Glutamatergic neuron (in vitro differentiated cells): ENCODE data around the gene NCK2. TPM values are rescaled to one million over a fixed set of nuclear protein-coding genes. Genes with fewer than 3 reads are reported as not detected.

Experiments
- DNase-seq: peaks from one replicate; pipeline ENCODE4 v3.0.0; 2022
- H3K27ac Mint-ChIP-seq: one replicate; pipeline ENCODE4 v1.8.0; 2020; ENCODE audit warnings: mild to moderate bottlenecking, mixed read lengths, inconsistent platforms; ENCODE audit not compliant: unreplicated experiment
- H3K27me3 Mint-ChIP-seq: one replicate; pipeline ENCODE4 v1.8.0; 2020; ENCODE audit warnings: mild to moderate bottlenecking, moderate library complexity, mixed read lengths, inconsistent platforms; ENCODE audit not compliant: unreplicated experiment
- H3K36me3 Mint-ChIP-seq: one replicate; pipeline ENCODE4 v1.8.0; 2020; ENCODE audit warnings: mild to moderate bottlenecking, mixed read lengths, inconsistent platforms; ENCODE audit not compliant: unreplicated experiment
- H3K4me1 Mint-ChIP-seq: one replicate; pipeline ENCODE4 v1.8.0; 2020; ENCODE audit warnings: mild to moderate bottlenecking, low read depth, mixed read lengths, inconsistent platforms; ENCODE audit not compliant: unreplicated experiment
- H3K4me3 Mint-ChIP-seq: one replicate; pipeline ENCODE4 v1.8.0; 2020; ENCODE audit warnings: mild to moderate bottlenecking, mixed read lengths, inconsistent platforms; ENCODE audit not compliant: unreplicated experiment
- H3K9me3 Mint-ChIP-seq: one replicate; pipeline ENCODE4 v1.8.0; 2020; ENCODE audit warnings: mild to moderate bottlenecking, moderate library complexity, mixed read lengths, inconsistent platforms; ENCODE audit not compliant: unreplicated experiment
- total RNA-seq: library from RNA; stranded (reverse); fragmentation: NEBNext Ultra II Directional; extraction: Animal tissue kit (Norgen Biotek cat#: 25700); gene quantifications from one replicate; pipeline ENCODE4 v1.2.1, GENCODE V29; 2021; ENCODE audit not compliant: unreplicated experiment
- TF ChIP-seq, protein P1 (sequence below): fragments of 200-600 bp; sonication (generic); IDR thresholded peaks from one replicate; pipeline ENCODE4 v1.5.0; 2021; ENCODE audit not compliant: partially characterized antibody, unreplicated experiment

Gene NCK2
- total RNA-seq, 1 donor from 2014 or later, result 82.4 TPM

DNA sequence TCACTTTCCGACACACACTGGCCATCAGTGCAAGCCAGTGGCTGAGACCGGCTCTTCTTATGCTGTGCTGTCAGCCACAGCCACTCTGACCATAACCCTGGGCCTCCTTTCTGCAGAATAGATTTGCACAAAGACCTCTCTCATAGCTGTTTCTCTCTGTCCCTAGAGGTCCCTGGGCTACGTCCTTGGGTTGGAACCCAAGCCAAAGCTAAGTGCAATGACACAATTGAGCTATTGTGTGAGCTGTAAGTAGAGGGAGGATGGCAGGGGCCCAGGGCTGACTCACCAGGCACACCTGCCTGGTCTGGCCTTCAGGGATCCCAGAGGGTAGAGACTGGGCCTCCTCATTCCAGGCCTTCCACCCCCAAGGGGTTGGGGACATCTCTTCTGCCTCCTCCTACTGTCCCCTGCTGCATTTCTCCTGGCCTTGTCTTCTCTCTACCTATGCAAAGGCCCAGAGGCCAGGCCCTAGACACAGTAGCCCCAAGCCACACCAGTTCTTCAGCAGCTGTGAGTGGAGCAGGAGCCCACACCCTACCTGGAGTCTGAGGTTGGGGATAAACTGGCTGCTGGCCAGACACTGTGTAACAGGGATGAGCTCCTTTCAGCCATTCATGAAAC lies 174.6 kb downstream of the NCK2 start:
- peaks cover 8% of the 10 kb centered on the region for H3K9me3 Mint-ChIP-seq
- peaks cover 4% of the 10 kb centered on the region for H3K27me3 Mint-ChIP-seq
- TF ChIP-seq, protein P1, sequence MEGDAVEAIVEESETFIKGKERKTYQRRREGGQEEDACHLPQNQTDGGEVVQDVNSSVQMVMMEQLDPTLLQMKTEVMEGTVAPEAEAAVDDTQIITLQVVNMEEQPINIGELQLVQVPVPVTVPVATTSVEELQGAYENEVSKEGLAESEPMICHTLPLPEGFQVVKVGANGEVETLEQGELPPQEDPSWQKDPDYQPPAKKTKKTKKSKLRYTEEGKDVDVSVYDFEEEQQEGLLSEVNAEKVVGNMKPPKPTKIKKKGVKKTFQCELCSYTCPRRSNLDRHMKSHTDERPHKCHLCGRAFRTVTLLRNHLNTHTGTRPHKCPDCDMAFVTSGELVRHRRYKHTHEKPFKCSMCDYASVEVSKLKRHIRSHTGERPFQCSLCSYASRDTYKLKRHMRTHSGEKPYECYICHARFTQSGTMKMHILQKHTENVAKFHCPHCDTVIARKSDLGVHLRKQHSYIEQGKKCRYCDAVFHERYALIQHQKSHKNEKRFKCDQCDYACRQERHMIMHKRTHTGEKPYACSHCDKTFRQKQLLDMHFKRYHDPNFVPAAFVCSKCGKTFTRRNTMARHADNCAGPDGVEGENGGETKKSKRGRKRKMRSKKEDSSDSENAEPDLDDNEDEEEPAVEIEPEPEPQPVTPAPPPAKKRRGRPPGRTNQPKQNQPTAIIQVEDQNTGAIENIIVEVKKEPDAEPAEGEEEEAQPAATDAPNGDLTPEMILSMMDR, result no peak
- peaks cover 4% of the 10 kb centered on the region for H3K4me1 Mint-ChIP-seq
- no peak for DNase-seq
- H3K4me3 Mint-ChIP-seq, result no peak overlapping the region
- H3K27ac Mint-ChIP-seq, result no peak overlapping the region
- H3K36me3 Mint-ChIP-seq, result peaks cover 19% of the 10 kb centered on the region

DNA sequence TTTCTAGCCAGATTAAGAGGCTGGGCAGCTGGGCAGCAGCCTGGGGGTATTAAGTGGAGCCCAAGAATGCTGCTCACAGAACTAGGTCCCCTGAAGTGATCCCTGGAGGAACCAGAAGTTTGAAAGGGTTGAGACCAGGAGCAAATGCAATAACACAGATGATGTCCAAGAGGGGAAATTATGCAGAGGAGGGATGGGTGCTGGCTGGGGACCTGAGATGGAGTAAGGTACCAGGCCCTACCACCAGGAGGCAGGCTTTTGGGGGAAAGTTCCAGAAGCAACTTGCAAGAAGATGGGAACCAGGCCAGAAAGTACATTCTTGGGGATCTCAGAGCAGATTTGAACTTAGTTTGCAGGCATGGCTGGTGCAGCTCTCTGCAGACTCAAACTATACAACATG lies 175.1 kb downstream of the NCK2 start:
- H3K27me3 Mint-ChIP-seq, result peaks cover 4% of the 10 kb centered on the region
- H3K27ac Mint-ChIP-seq, result no peak overlapping the region
- DNase-seq, result peak; percentile 28
- peaks cover 8% of the 10 kb centered on the region for H3K9me3 Mint-ChIP-seq
- TF ChIP-seq, protein P1, result peak; percentile 61
- no peak overlapping the region for H3K4me3 Mint-ChIP-seq
- H3K4me1 Mint-ChIP-seq, result peaks cover 9% of the 10 kb centered on the region
- H3K36me3 Mint-ChIP-seq, result peaks cover 16% of the 10 kb centered on the region

DNA sequence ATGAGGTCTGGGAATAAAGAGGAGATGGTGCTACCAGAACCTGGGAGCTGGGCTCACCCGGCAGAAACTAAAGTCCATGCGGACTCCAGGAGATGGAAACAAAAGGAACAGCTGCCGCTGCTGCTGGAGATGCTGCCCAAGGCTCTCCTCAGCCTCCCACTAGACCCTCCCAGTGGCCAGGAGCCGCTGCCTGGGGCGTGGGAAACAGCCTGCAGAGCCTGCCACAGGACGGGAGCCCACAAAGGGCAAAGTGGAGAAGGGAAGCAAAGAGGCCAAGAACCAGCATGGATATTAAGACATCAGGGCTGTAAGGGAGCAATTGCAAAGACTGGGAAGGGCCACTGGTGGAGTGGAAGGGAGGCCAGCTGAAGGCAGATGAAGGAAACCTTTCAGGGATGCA lies 179.6 kb downstream of the NCK2 start:
- Mint-ChIP-seq H3K27me3 (no peaks in the 10 kb centered on the region), H3K4me3 (peak overlapping the region; percentile 25), H3K36me3 (peaks cover 11% of the 10 kb centered on the region), H3K4me1 (peaks cover 16% of the 10 kb centered on the region), H3K9me3 (no peaks in the 10 kb centered on the region), H3K27ac (peak overlapping the region; percentile 28)
- TF ChIP-seq, protein P1, result no peak
- no peak for DNase-seq

DNA sequence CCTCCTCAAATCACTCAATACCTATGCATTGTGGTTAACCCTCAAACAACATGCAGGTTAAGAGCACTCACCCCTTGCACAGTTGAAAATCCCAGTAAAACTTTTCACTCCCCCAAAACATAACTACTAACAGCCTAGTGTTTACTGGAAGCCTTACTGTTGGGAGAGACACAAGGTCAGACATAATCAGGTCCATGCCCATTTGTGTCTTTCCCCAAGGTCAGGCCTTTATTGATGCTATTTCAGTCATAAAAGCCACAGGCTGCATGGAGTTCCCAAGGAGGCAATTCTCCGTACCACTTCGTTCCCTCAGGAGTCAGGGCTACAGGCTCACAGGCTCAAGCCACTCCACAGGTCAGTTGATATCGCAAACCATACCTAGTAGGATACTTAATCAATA lies 180.2 kb downstream of the NCK2 start:
- Mint-ChIP-seq H3K36me3 (peaks cover 11% of the 10 kb centered on the region), H3K9me3 (peaks cover 2% of the 10 kb centered on the region), H3K27ac (no peak overlapping the region), H3K27me3 (no peaks in the 10 kb centered on the region), H3K4me1 (peaks cover 16% of the 10 kb centered on the region), H3K4me3 (no peak overlapping the region)
- no peak for DNase-seq
- TF ChIP-seq, protein P1, result no peak

DNA sequence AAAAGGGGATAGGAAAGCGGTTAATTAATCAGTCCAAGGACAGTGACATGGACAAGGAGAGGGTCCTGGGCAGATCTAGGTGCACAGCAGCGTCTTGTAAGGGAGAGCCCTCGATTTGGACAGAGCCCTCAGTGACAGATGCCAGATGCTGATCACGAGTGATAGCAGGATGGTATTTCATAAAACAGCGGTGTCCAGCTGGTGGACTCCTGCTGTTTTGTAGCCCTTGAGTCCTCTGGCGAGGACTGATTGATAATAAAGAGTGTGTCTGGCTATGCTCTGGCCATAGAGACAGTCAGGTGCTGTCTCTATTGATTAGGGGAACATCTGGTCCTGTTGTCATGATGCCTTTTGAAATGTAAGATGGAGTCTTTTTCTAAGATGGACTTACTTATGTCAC lies 180.7 kb downstream of the NCK2 start:
- DNase-seq, result no peak
- H3K27me3 Mint-ChIP-seq, result no peaks in the 10 kb centered on the region
- peaks cover 11% of the 10 kb centered on the region for H3K36me3 Mint-ChIP-seq
- peaks cover 16% of the 10 kb centered on the region for H3K4me1 Mint-ChIP-seq
- H3K4me3 Mint-ChIP-seq, result no peak overlapping the region
- H3K27ac Mint-ChIP-seq, result no peak overlapping the region
- H3K9me3 Mint-ChIP-seq, result peaks cover 2% of the 10 kb centered on the region
- TF ChIP-seq, protein P1, result no peak
